HG03280 (cell line): ENCODE results near the gene ARMC2.

ENCODE experiments used
- ATAC-seq: cut with Tn5 transposase; IDR thresholded peaks from one replicate; pipeline ENCODE4 v1.9.1; 2021; ENCODE audit warnings: mild to moderate bottlenecking, moderate library complexity; ENCODE audit not compliant: unreplicated experiment

ARMC2 gene

GRCh38 chr6:109009962-109010704, 161.9 kb downstream of the ARMC2 start:
- ATAC-seq, result no peak

GRCh38 chr6:109010705-109011102, 162.5 kb downstream of the ARMC2 start:
- no peak for ATAC-seq

- no peak for ATAC-seq
These were observed 165.6 kb downstream of the ARMC2 start for GRCh38 chr6:109013656-109014305.

GRCh38 chr6:109014606-109015005, 166.4 kb downstream of the ARMC2 start:
- ATAC-seq, result no peak

GRCh38 chr6:109015176-109015575, 167.0 kb downstream of the ARMC2 start:
- ATAC-seq, result no peak

GRCh38 chr6:109019911-109020310, 171.7 kb downstream of the ARMC2 start:
- ATAC-seq, result no peak

DNA sequence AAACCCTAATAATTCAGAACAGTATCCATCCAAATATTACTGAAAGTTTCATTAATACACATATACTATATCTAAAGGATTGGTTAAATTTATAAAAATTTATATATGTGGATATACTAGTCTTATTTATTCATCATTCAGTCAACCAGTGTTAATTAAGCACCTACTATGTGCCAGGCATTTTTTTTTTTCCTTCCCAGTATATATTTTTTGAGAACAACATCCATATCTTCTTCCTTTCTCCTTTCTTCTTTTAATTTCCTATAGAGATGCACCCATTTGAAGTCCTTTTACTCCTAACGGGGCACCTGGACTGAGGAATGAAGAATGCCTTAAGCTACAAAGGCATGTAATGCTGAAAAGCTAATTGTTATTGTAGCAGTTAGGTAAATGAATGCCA, 173.6 kb downstream of the ARMC2 start:
- ATAC-seq, result no peak

DNA sequence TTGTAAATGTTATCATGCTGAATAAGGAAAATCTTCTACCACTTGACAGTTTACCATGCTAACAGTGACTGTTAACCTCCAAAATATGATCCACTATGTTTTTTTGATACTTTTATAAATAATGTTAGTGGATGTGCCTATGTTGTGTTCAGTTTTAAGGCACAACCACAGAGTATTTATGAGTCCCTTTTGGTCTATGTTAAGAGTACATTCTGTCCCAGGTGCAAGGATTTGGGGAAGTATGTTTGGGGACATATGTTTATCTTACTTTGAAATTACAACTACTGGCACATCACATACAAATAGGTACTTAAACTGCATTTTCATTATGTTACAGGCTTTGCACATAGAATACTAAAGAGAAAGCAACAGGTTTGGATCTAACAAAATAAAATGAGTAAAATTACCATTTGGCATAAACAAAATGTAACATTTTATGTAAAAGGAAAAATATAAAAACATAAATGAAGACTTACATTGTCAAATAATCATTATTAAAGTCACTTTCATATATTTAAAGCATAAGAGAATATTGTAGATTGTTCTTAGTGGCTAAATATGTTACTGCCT, 175.2 kb downstream of the ARMC2 start:
- ATAC-seq, result no peak
